Measurements from ENCODE around the gene CYP4F2.
A peak's percentile ranks its signal among the peaks of the same experiment; 100 is the strongest.
"Not testable (repeated sequence)": the region's sequence is repeated elsewhere in the genome, so short reads cannot be mapped to it uniquely, and the experiment has no call there.

Gene CYP4F2

GRCh38 chr19:15902254-15902653, 4.4 kb upstream of the CYP4F2 start:
- H2AK5ac ChIP-seq (ENCODE audit: low read depth, low read length): no peak overlapping the region
- H3K27me3 ChIP-seq (ENCODE audit: control insufficient read depth in 3 of 3, insufficient read depth in 3 of 3, low read depth in 1 of 3, low read length in 3 of 3): no peaks in the 10 kb centered on the region
- no peak overlapping the region for H3K4ac ChIP-seq (ENCODE audit: low read length)
- no peak overlapping the region for H3K14ac ChIP-seq (ENCODE audit: low read length)
- H2AFZ ChIP-seq (ENCODE audit: low read length): no peak overlapping the region
- H3K36me3 ChIP-seq (replicated peaks in 1 of 2; ENCODE audit: control insufficient read depth in 2 of 2, insufficient read depth in 2 of 2, low read length in 2 of 2): no peaks in the 10 kb centered on the region
- no peaks in the 10 kb centered on the region for H3K79me1 ChIP-seq (ENCODE audit: low read depth, low read length)
- no peak overlapping the region for H2BK12ac ChIP-seq (ENCODE audit: low read length)
- no peak for DNase-seq (ENCODE audit: low spot score)
- H4K91ac ChIP-seq (ENCODE audit: low read depth, low read length, poor library complexity): no peak overlapping the region
- no peak overlapping the region for H2BK15ac ChIP-seq (ENCODE audit: low read length)
- no peak overlapping the region for H3K9ac ChIP-seq (ENCODE audit: low read depth, low read length, poor library complexity)
- no peak overlapping the region for H3K4me3 ChIP-seq (ENCODE audit: low read length in 2 of 2)
- H3K18ac ChIP-seq (ENCODE audit: low read length): no peak overlapping the region
- H3K27ac ChIP-seq (replicated peaks; ENCODE audit: low read length): no peak overlapping the region
- no peak overlapping the region for H3K23ac ChIP-seq (ENCODE audit: low read depth, low read length, poor library complexity)
- no peak overlapping the region for H3K4me2 ChIP-seq (ENCODE audit: insufficient read depth, low read length, poor library complexity, severe bottlenecking)
- peaks cover 0 to 16% of the 10 kb centered on the region in 2 donors for H3K9me3 ChIP-seq (replicated peaks in 1 of 2; ENCODE audit: control insufficient read depth in 2 of 2, insufficient read depth in 1 of 2, low read depth in 1 of 2, low read length in 2 of 2)
- no peak overlapping the region for H2BK5ac ChIP-seq (ENCODE audit: low read length)
- WGBS, 2 donors (ENCODE audit: extremely low coverage in 2 of 2, insufficient read length in 2 of 2, insufficient replicate concordance in 1 of 2): no CpG with 5 or more reads among the region's 11 CpGs
- no peak overlapping the region for H4K8ac ChIP-seq (ENCODE audit: low read depth, low read length)
- no peaks in the 10 kb centered on the region for H3K4me1 ChIP-seq (ENCODE audit: control insufficient read depth in 2 of 2, insufficient read depth in 1 of 2, low read depth in 1 of 2, low read length in 2 of 2)
- no peak overlapping the region for H2BK120ac ChIP-seq (ENCODE audit: low read depth, low read length)

- Histone ChIP-seq H4K91ac (ENCODE audit: low read depth, low read length, poor library complexity) (no peak overlapping the region), H3K79me1 (ENCODE audit: low read depth, low read length) (no peaks in the 10 kb centered on the region), H2BK5ac (ENCODE audit: low read length) (no peak overlapping the region), H3K27ac (replicated peaks; ENCODE audit: low read length) (no peak overlapping the region), H2BK12ac (ENCODE audit: low read length) (no peak overlapping the region), H4K8ac (ENCODE audit: low read depth, low read length) (no peak overlapping the region), H3K4me3 (ENCODE audit: low read length in 2 of 2) (peak overlapping the region in 1 of 2 donors; percentile 34), H3K4ac (ENCODE audit: low read length) (no peak overlapping the region), H3K18ac (ENCODE audit: low read length) (no peak overlapping the region), H3K9ac (ENCODE audit: low read depth, low read length, poor library complexity) (no peak overlapping the region), H3K14ac (ENCODE audit: low read length) (no peak overlapping the region), H3K36me3 (replicated peaks in 1 of 2; ENCODE audit: control insufficient read depth in 2 of 2, insufficient read depth in 2 of 2, low read length in 2 of 2) (no peaks in the 10 kb centered on the region), H2AK5ac (ENCODE audit: low read depth, low read length) (no peak overlapping the region), H2BK120ac (ENCODE audit: low read depth, low read length) (no peak overlapping the region), H3K9me3 (replicated peaks in 1 of 2; ENCODE audit: control insufficient read depth in 2 of 2, insufficient read depth in 1 of 2, low read depth in 1 of 2, low read length in 2 of 2) (peaks cover 0 to 19% of the 10 kb centered on the region in 2 donors), H2BK15ac (ENCODE audit: low read length) (no peak overlapping the region), H3K4me2 (ENCODE audit: insufficient read depth, low read length, poor library complexity, severe bottlenecking) (no peak overlapping the region), H3K4me1 (ENCODE audit: control insufficient read depth in 2 of 2, insufficient read depth in 1 of 2, low read depth in 1 of 2, low read length in 2 of 2) (no peaks in the 10 kb centered on the region), H3K23ac (ENCODE audit: low read depth, low read length, poor library complexity) (no peak overlapping the region), H2AFZ (ENCODE audit: low read length) (no peak overlapping the region), H3K27me3 (ENCODE audit: control insufficient read depth in 3 of 3, insufficient read depth in 3 of 3, low read depth in 1 of 3, low read length in 3 of 3) (no peaks in the 10 kb centered on the region)
- no peak for DNase-seq (ENCODE audit: low spot score)
- no CpG with 5 or more reads among the region's 11 CpGs for WGBS, 2 donors (ENCODE audit: extremely low coverage in 2 of 2, insufficient read length in 2 of 2, insufficient replicate concordance in 1 of 2)
Measured at GRCh38 chr19:15900504-15900903, 2.6 kb upstream of the CYP4F2 start.

GRCh38 chr19:15900032-15900431, 2.2 kb upstream of the CYP4F2 start:
- DNase-seq (ENCODE audit: low spot score): not testable (repeated sequence)
- no CpG with 5 or more reads among the region's 15 CpGs for WGBS, 2 donors (ENCODE audit: extremely low coverage in 2 of 2, insufficient read length in 2 of 2, insufficient replicate concordance in 1 of 2)

GRCh38 chr19:15899561-15899960, 1.7 kb upstream of the CYP4F2 start:
- H2BK15ac ChIP-seq (ENCODE audit: low read length); H3K27me3 ChIP-seq (ENCODE audit: control insufficient read depth in 3 of 3, insufficient read depth in 3 of 3, low read depth in 1 of 3, low read length in 3 of 3); H3K4me1 ChIP-seq (ENCODE audit: control insufficient read depth in 2 of 2, insufficient read depth in 1 of 2, low read depth in 1 of 2, low read length in 2 of 2); H2BK120ac ChIP-seq (ENCODE audit: low read depth, low read length); H3K18ac ChIP-seq (ENCODE audit: low read length); H3K36me3 ChIP-seq (replicated peaks in 1 of 2; ENCODE audit: control insufficient read depth in 2 of 2, insufficient read depth in 2 of 2, low read length in 2 of 2); H3K79me1 ChIP-seq (ENCODE audit: low read depth, low read length); H2BK12ac ChIP-seq (ENCODE audit: low read length); H3K23ac ChIP-seq (ENCODE audit: low read depth, low read length, poor library complexity); H2BK5ac ChIP-seq (ENCODE audit: low read length); H3K4me3 ChIP-seq (ENCODE audit: low read length in 2 of 2); H2AK5ac ChIP-seq (ENCODE audit: low read depth, low read length); H3K4ac ChIP-seq (ENCODE audit: low read length); H2AFZ ChIP-seq (ENCODE audit: low read length); H3K14ac ChIP-seq (ENCODE audit: low read length); H3K27ac ChIP-seq (replicated peaks; ENCODE audit: low read length); H4K8ac ChIP-seq (ENCODE audit: low read depth, low read length); H4K91ac ChIP-seq (ENCODE audit: low read depth, low read length, poor library complexity); DNase-seq (ENCODE audit: low spot score); H3K9ac ChIP-seq (ENCODE audit: low read depth, low read length, poor library complexity); H3K4me2 ChIP-seq (ENCODE audit: insufficient read depth, low read length, poor library complexity, severe bottlenecking): not testable (repeated sequence)
- H3K9me3 ChIP-seq (replicated peaks in 1 of 2; ENCODE audit: control insufficient read depth in 2 of 2, insufficient read depth in 1 of 2, low read depth in 1 of 2, low read length in 2 of 2): peaks cover 0 to 28% of the 10 kb centered on the region in 2 donors
- no CpG with 5 or more reads among the region's 30 CpGs for WGBS, 2 donors (ENCODE audit: extremely low coverage in 2 of 2, insufficient read length in 2 of 2, insufficient replicate concordance in 1 of 2)

More at GRCh38 chr19:15900032-15900431, 2.2 kb upstream of the CYP4F2 start:
- H2BK15ac ChIP-seq (ENCODE audit: low read length); H4K8ac ChIP-seq (ENCODE audit: low read depth, low read length); H2AK5ac ChIP-seq (ENCODE audit: low read depth, low read length); H3K36me3 ChIP-seq (replicated peaks in 1 of 2; ENCODE audit: control insufficient read depth in 2 of 2, insufficient read depth in 2 of 2, low read length in 2 of 2); H4K91ac ChIP-seq (ENCODE audit: low read depth, low read length, poor library complexity); H3K79me1 ChIP-seq (ENCODE audit: low read depth, low read length); H3K4ac ChIP-seq (ENCODE audit: low read length); H2BK12ac ChIP-seq (ENCODE audit: low read length); H3K4me1 ChIP-seq (ENCODE audit: control insufficient read depth in 2 of 2, insufficient read depth in 1 of 2, low read depth in 1 of 2, low read length in 2 of 2); H3K14ac ChIP-seq (ENCODE audit: low read length); H3K23ac ChIP-seq (ENCODE audit: low read depth, low read length, poor library complexity); H2BK120ac ChIP-seq (ENCODE audit: low read depth, low read length); H2BK5ac ChIP-seq (ENCODE audit: low read length); H3K4me2 ChIP-seq (ENCODE audit: insufficient read depth, low read length, poor library complexity, severe bottlenecking); H3K9ac ChIP-seq (ENCODE audit: low read depth, low read length, poor library complexity); H3K4me3 ChIP-seq (ENCODE audit: low read length in 2 of 2); H3K27me3 ChIP-seq (ENCODE audit: control insufficient read depth in 3 of 3, insufficient read depth in 3 of 3, low read depth in 1 of 3, low read length in 3 of 3); H3K27ac ChIP-seq (replicated peaks; ENCODE audit: low read length); H2AFZ ChIP-seq (ENCODE audit: low read length); H3K18ac ChIP-seq (ENCODE audit: low read length): not testable (repeated sequence)
- H3K9me3 ChIP-seq (replicated peaks in 1 of 2; ENCODE audit: control insufficient read depth in 2 of 2, insufficient read depth in 1 of 2, low read depth in 1 of 2, low read length in 2 of 2): peaks cover 0 to 23% of the 10 kb centered on the region in 2 donors

All from neuronal stem cell (in vitro differentiated cells).